ENCODE measurements around the gene COMMD3.
"Not testable (repeated sequence)": the region's sequence is repeated elsewhere in the genome, so short reads cannot be mapped to it uniquely, and the experiment has no call there.

COMMD3 gene

DNA sequence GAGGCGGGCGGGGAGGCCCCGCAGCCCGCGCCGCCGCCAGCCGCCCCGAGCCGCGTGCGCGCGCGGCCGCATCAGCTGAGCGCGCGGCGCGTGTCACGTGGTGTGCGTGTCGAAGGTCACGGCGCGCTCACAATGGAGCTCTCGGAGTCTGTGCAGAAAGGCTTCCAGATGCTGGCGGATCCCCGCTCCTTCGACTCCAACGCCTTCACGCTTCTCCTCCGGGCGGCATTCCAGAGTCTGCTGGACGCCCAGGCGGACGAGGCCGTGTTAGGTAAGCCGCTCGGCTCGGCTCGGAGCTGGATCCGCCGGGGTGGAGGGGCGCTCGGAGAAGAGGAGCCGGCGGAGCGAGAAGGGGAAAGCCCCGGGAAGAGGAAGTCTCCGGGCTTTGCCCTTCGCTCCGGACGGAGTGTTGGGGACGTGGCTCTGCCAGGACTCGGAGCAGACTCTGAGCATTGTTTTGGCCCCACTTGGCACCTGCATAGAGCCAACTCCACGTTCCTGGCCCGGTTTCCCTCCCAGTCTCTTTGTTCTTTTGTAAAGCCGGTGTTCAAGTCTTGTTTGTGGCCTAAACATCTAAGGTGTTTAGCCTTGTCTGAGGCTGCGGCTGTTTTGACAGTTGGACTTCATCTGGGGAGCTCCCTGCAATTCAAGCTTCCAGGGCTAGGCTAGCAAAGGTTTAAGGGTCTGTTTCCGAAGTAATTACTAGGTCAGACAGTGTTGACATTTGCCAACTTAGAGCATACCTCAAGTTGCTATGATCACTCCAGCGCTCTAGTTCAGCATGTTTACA is at the start of gene COMMD3:
TSS of gene COMMD3 (plus strand) at position 103 of the 790 bp plus-strand sequence. CDS start at position 133, 30 bp downstream.
- peak; percentile 96 for DNase-seq

DNA sequence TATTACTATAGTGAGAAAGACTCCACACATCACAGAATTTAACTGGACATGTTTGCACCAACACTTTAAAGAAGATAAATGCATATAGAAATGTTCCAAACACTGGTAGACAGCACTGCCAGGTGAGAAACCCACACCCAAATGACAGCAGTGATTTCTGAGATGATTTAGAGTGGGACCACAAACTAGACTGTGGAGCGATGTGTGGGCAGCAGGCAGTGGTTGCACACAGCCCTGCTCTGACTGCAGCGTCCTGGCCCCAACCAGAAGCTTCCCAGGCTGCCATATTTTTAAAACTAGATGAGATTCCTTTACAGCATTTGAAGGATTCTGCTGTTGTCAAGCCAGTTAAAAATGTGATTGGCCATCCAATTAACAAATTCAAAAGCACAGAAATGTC is 47.7 kb upstream of the COMMD3 start:
- DNase-seq = no peak

- no peak for DNase-seq
These were observed 44.4 kb upstream of the COMMD3 start for GRCh38 chr10:22271786-22272185.

DNA sequence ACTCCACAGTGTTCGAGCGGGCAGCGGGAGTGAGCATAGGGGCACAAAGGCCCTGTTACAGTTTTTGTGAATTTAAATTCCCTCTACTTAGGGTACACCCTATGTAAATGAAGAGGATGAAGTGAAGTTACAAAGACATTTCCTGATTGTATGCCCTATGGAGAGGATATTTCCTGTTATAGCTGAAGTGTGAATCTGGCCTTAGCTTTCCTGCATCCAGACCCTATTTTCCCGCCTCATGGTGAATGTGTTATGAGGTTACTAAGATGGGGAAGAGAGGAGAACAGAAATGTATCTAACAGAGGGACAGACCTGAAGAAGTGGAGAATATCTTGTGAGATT is 37.8 kb upstream of the COMMD3 start:
- no peak for DNase-seq

DNA sequence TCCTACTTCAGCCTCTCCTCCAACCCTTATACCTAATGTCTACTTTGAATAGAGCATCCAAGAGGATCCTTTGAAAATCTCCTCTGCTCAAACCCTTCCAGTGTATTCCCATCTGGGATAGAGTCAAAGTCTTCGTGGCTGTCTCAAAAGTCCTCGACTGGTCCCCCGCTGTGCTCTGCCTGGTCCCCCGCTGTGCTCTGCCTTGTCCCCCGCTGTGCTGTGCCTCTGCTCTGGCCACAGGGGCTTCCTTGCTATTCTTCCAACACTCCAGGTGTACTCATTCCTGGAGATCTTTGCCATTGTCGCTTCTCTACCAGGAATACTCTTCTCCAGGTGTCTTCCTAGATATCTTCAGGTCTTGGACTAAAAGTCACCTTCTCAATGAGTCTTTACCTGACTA is 36.1 kb upstream of the COMMD3 start:
- DNase-seq = no peak

GRCh38 chr10:22285130-22285529 is 31.1 kb upstream of the COMMD3 start:
- DNase-seq = no peak

DNA sequence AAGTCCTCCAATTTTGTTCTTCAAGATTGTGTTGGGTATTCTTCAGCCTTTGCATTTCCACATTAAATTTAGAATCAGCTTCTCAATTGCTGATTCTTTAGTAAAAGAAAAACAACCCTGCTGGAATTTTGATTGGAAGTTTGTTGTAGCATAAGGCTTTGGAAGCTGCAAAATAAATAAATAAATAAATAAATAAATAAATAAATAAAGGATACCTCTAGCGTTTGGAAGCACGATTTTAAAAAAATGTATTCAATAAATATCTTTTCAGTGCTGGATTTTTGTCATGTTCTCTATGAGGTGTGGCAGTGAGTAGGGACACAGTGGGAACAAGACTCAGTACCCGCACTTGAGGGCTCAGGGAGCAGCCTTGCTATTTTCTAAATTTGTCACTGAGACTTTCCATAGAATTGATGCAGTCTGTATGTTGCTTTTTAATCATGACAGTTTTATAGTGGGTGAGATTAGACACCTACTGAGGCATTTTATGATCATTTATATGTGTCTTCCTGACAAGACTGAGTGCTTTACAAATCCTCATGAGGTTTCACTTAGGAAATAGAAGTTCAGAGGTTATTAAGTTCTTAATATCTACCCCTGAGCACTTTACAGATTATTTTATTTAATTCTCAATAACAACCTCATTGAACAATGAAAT is 22.3 kb upstream of the COMMD3 start:
- no peak for DNase-seq

DNA sequence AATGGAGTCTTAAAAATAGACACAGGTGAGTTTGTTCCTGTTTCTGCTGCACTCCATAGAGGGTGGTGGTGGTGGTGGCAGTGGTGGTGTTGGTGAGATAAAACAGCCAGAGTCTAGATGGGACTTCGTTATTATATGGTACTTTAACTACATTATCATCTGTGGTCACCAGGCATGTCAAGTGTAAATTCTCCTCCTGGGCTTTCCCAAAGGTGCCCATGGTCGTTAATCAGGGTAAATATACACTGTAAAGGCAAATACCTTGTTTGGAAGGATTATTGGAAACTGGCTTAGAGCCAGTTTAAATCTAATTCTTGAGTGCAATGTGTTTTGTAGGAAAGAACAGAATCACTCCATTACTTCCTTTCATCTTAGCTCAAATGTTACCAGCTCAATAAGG is 21.5 kb upstream of the COMMD3 start:
- DNase-seq = no peak

DNA sequence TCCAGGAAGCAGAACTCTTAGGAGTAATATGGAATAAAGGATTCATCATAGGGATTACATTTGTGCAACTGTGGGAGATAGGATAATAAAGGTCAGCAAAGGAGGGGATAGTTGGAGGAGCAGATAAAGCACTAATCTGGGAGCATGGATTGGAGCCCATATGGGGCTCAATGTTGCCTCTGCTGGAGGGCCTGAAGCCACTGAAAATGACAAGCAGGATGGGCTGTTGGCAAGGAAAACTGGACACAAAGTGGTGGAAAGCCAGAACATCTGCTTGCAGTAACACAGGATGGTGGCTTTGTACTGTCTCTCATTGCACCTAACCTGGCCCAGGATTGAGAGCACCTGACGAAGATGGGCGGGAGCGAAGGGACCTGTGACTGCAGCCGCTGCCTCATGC is 15.0 kb upstream of the COMMD3 start:
- DNase-seq = no peak

DNA sequence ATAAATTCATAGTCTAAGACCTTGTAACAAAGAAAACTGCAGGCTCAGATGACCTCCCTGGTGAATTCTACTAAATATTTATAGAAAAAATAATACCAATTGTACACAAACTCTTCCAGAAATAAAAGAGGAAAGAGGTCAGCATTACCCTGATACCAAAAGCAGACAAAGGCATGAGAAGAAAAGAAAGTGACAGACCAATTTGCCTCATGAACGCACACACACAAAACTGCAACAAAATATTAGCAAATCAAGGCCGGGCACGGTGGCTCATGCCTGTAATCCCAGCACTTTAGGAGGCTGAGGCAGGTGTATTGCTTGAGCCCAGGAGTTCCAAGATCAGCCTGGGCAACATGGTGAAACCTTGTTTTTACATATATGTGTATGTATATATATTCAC is 12.7 kb upstream of the COMMD3 start:
- DNase-seq = peak; percentile 65

GRCh38 chr10:22305721-22306120 is 10.5 kb upstream of the COMMD3 start:
- DNase-seq = no peak

DNA sequence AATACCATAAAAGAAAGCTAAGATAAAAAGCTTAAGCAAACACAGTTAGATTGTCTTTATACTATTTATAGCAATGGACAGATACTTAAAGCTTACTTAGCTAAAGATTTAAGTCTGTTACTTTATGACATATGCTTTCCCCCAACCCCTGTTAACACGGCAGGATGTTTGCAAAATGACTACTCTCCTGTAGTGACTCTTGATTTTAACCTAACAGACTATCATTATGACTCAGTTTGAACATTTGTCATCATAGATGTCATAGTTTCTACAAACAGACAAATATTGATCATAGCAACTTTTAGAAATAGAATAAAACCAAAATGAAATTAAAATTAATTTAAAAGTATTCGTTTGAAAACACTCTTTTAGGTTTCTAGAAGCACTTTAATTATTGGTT is 7.8 kb upstream of the COMMD3 start:
- no peak for DNase-seq

GRCh38 chr10:22309180-22310000 is 6.8 kb upstream of the COMMD3 start:
- no peak for DNase-seq

DNA sequence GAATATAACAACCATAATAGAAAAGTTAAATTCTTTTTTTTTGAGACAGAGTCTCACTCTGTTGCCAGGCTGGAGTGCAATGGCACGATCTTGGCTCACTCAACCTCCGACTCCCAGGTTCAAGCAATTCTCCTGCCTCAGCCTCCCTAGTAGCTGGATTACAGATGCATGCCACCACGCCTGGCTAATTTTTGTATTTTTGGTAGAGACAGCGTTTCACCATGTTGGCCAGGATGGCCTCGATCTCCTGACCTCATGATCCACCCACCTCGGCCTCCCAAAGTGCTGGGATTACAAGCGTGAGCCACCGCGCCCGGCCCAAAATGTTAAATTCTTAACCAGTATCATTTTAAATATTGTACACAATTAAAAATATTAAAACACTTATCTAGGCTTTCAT is 6.2 kb upstream of the COMMD3 start:
- DNase-seq = not testable (repeated sequence)

DNA sequence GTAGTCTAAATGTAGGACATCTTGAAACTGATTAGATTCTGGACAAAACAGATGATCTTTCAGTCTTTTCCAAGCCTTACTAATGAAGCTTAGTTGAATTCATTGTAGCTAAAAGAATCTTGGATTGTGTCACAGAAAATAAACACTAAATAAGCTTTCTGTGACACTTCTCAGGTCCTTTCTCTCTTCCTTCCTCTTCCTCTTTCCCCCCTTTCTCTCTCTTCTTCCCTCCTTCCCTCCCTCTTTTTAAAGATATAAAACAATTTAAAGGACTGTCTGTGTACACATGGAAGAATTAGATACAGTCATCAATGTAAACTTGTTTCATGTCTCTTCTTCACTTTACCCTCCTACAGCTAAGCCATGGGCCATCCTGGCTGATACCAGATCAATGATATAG is 5.3 kb upstream of the COMMD3 start:
- DNase-seq = no peak

DNA sequence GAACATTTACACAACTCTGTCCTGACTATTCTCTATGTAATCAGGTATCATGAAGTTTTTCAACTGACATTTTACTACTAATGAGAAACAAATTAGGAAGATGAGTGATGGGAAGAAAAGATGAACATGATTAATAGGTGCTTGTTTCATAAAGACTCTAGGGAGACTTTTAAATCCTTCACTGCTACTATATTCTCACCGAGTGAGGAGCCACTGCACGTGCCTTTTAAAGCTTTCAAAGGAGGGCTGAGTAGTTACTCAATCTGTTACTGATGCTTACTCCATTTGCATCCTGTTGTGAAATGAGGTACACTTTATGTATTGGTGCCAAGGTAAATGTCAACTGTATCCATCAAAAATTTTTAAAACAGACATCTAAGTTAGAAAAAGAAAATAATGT is 1.3 kb upstream of the COMMD3 start:
- no peak for DNase-seq

- peak; percentile 92 for DNase-seq
These were observed 518 bp upstream of the COMMD3 start for GRCh38 chr10:22315455-22316285.

GRCh38 chr10:22317076-22317370 is 835 bp downstream of the COMMD3 start:
- DNase-seq = no peak

GRCh38 chr10:22317771-22318565 is 1.8 kb downstream of the COMMD3 start:
- DNase-seq = no peak

DNA sequence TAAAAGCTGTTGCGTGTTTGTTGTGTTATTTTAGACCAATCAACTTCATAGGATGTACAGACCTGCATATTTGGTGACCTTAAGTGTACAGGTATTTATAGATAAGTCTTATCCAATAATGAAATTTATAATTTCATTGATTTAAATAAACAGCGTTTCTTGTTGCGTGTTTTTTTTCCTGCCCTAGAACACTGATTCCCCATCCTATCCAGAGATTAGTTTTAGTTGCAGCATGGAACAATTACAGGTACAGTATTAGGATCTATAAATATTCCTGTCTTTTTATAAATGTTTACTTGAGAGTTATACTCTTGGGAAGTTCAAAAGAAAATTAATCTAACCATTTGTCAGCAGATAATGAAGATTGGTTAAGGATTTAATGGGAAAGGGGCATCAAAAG is 2.6 kb downstream of the COMMD3 start:
- DNase-seq = no peak

GRCh38 chr10:22319547-22319979 is 3.4 kb downstream of the COMMD3 start:
- peak; percentile 51 for DNase-seq

GRCh38 chr10:22319980-22320558 is 3.9 kb downstream of the COMMD3 start:
- peak; percentile 45 for DNase-seq

Measured in retina (tissue), 1 donor.